HepG2 (cell line): ENCODE measurements around the gene FAM221B. TPM values are rescaled to one million over a fixed set of nuclear protein-coding genes. Genes with fewer than 3 reads are reported as not detected.

Experiments
- AFF4 ChIP-seq: sonication (generic); formaldehyde crosslinking; IDR thresholded peaks from 2 replicates; pipeline ENCODE4 v1.4.0; 2020; ENCODE audit warnings: missing genetic modification reagents
- AGO2 ChIP-seq: fragments of 200-400 bp; formaldehyde crosslinking; optimal IDR thresholded peaks from 2 replicates; pipeline ENCODE3; 2017; ENCODE audit warnings: mild to moderate bottlenecking, low read depth, low read length, moderate library complexity
- BRD4 ChIP-seq: sonication (generic); formaldehyde crosslinking; IDR thresholded peaks from 2 replicates; pipeline ENCODE4 v1.4.0; 2020; ENCODE audit warnings: missing genetic modification reagents
- HMGA1 ChIP-seq: sonication (generic); formaldehyde crosslinking; conservative IDR thresholded peaks from 2 replicates; pipeline ENCODE4 v1.4.0; 2020; ENCODE audit warnings: missing genetic modification reagents
- HNRNPUL1 ChIP-seq: fragments of 200-400 bp; formaldehyde crosslinking; IDR thresholded peaks from 2 replicates; pipeline ENCODE4 v1.6.1; 2017; ENCODE audit warnings: low read depth, mild to moderate bottlenecking, low read length, moderate library complexity
- NFE2L2 ChIP-seq: fragments of 150-350 bp; IDR thresholded peaks from 2 replicates; pipeline ENCODE4 v1.6.1; 2014; ENCODE audit warnings: low read length
- NRL ChIP-seq: sonication (generic); formaldehyde crosslinking; IDR thresholded peaks from 2 replicates; pipeline ENCODE4 v1.5.0; 2020; ENCODE audit warnings: missing genetic modification reagents, mild to moderate bottlenecking, moderate library complexity, borderline replicate concordance
- PHF20 ChIP-seq: sonication (generic); formaldehyde crosslinking; IDR thresholded peaks from 2 replicates; pipeline ENCODE4 v1.5.0; 2020; ENCODE audit warnings: mild to moderate bottlenecking, missing genetic modification reagents
- POLR2A ChIP-seq, 2 experiments: IDR thresholded peaks; 2 replicates each; pipeline ENCODE4 v1.6.1; 2011; ENCODE audit warnings: low read depth in 2 of 2, low read length in 2 of 2, mild to moderate bottlenecking in 1 of 2, moderate library complexity in 1 of 2; ENCODE audit not compliant: insufficient read depth in 1 of 2
- SMAD3 ChIP-seq: sonication (generic); formaldehyde crosslinking; IDR thresholded peaks from 2 replicates; pipeline ENCODE4 v1.4.0; 2020; ENCODE audit warnings: missing genetic modification reagents
- SRSF1 ChIP-seq: fragments of 200-400 bp; formaldehyde crosslinking; optimal IDR thresholded peaks from 2 replicates; pipeline ENCODE3; 2017; ENCODE audit warnings: mild to moderate bottlenecking, low read depth, low read length, moderate library complexity
- TAF15 ChIP-seq: fragments of 200-400 bp; formaldehyde crosslinking; IDR thresholded peaks from one replicate; pipeline ENCODE4 v1.6.1; 2018; ENCODE audit warnings: mild to moderate bottlenecking, low read depth, low read length; ENCODE audit not compliant: poor library complexity, severe bottlenecking
- ZNF343 ChIP-seq: sonication (generic); formaldehyde crosslinking; IDR thresholded peaks from 2 replicates; pipeline ENCODE4 v1.4.0; 2020; ENCODE audit warnings: mild to moderate bottlenecking, missing genetic modification reagents
- ZNF546 ChIP-seq: sonication (generic); formaldehyde crosslinking; conservative IDR thresholded peaks from 2 replicates; pipeline ENCODE4 v1.8.1; 2023; ENCODE audit warnings: mild to moderate bottlenecking, missing genetic modification reagents
- ZNF547 ChIP-seq: sonication (generic); formaldehyde crosslinking; IDR thresholded peaks from 2 replicates; pipeline ENCODE4 v1.5.1; 2020; ENCODE audit warnings: mild to moderate bottlenecking, missing genetic modification reagents
- ZNF567 ChIP-seq: sonication (generic); formaldehyde crosslinking; IDR thresholded peaks from 2 replicates; pipeline ENCODE4 v1.8.1; 2023; ENCODE audit warnings: mild to moderate bottlenecking, missing genetic modification reagents, borderline replicate concordance
- ZNF660 ChIP-seq: sonication (generic); formaldehyde crosslinking; IDR thresholded peaks from 2 replicates; pipeline ENCODE4 v1.5.1; 2020; ENCODE audit warnings: mild to moderate bottlenecking, low read depth, missing genetic modification reagents, borderline replicate concordance
- ZSCAN21 ChIP-seq: sonication (generic); formaldehyde crosslinking; IDR thresholded peaks from 2 replicates; pipeline ENCODE4 v1.8.0; 2022; ENCODE audit warnings: mild to moderate bottlenecking, missing genetic modification reagents, moderate library complexity, borderline replicate concordance
- polyA plus RNA-seq, 8 experiments: library from polyadenylated mRNA; depleted of rRNA in 3 of 8; stranded (reverse) in 7 of 8; unstranded in 1 of 8; fragments of >200 nt; fragmentation: Illumina TruSeq in 4 of 8; extraction: Trizol in 4 of 8; gene quantifications; 2 replicates each; pipeline versions ENCODE4 v1.2.1 to v1.2.3, GENCODE V29; 2011 to 2016; ENCODE audit warnings: low read depth in 4 of 8, missing spikeins in 1 of 8, mixed read lengths in 1 of 8; ENCODE audit not compliant: insufficient read depth in 1 of 8
- total RNA-seq, 5 experiments: library from RNA; depleted of rRNA; stranded (reverse); fragments of >200 nt; fragmentation: Illumina TruSeq; extraction: Trizol; gene quantifications; 2 replicates each; pipeline ENCODE4 v1.2.3, GENCODE V29; 2016; ENCODE audit warnings: low read depth in 1 of 5
- TF ChIP-seq, protein P1 (sequence below): sonication (generic); formaldehyde crosslinking; IDR thresholded peaks from 2 replicates; pipeline ENCODE4 v1.5.1; 2020; ENCODE audit warnings: missing genetic modification reagents, mild to moderate bottlenecking, borderline replicate concordance

FAM221B gene
- total and polyA plus RNA-seq, 2 of the 13 experiments (the other 11 are each of a cell fraction or from before 2014, with no cell fraction given): not detected

DNA sequence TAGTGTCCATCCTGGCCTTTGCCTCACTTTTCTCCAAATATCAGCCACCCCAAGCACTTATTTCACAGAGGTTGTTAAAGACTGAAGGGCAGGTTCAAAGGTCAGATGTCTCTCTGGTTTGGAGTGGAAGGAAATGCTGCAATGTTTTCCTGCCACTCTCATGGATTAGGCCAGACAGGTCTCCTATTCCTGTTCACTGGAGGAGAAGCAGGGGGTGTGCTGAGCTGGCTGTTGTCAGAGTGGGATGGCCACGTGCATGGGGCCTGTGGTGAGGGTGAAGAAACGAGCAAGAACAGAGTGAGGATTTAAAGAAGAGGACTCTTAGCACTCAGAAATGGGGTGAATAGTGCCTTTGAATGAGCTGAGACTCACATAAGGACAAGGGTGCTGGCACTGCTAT lies 7.2 kb upstream of the FAM221B start (continued):
- TF ChIP-seq ZSCAN21 (CRISPR knock-in tag) (no peak), NFE2L2 (no peak), ZNF547 (CRISPR knock-in tag) (no peak), ZNF343 (CRISPR knock-in tag) (no peak), SRSF1 (no peak), ZNF567 (CRISPR knock-in tag) (no peak), HNRNPUL1 (no peak), AGO2 (no peak), SMAD3 (CRISPR knock-in tag) (no peak), ZNF660 (CRISPR knock-in tag) (no peak), AFF4 (CRISPR knock-in tag) (no peak), POLR2A (IDR thresholded peaks at IDR 0.05; ENCODE audit: insufficient read depth in 1 of 2, low read depth in 2 of 2, low read length in 2 of 2) (no peak), NRL (CRISPR knock-in tag) (no peak), PHF20 (no peak), BRD4 (no peak), HMGA1 (CRISPR knock-in tag) (no peak), TAF15 (no peak), ZNF546 (CRISPR knock-in tag) (no peak)
- TF ChIP-seq, protein P1, sequence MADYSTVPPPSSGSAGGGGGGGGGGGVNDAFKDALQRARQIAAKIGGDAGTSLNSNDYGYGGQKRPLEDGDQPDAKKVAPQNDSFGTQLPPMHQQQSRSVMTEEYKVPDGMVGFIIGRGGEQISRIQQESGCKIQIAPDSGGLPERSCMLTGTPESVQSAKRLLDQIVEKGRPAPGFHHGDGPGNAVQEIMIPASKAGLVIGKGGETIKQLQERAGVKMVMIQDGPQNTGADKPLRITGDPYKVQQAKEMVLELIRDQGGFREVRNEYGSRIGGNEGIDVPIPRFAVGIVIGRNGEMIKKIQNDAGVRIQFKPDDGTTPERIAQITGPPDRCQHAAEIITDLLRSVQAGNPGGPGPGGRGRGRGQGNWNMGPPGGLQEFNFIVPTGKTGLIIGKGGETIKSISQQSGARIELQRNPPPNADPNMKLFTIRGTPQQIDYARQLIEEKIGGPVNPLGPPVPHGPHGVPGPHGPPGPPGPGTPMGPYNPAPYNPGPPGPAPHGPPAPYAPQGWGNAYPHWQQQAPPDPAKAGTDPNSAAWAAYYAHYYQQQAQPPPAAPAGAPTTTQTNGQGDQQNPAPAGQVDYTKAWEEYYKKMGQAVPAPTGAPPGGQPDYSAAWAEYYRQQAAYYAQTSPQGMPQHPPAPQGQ (CRISPR knock-in tag): no peak
